B cell (primary cell): ENCODE results near the gene EFNB2. TPM values are rescaled to one million over a fixed set of nuclear protein-coding genes. Genes with fewer than 3 reads are reported as not detected.

Experiments
- ATAC-seq: fragments of 200-7000 bp; cut with Tn5 transposase; one replicate; pipeline ENCODE4 v1.10.0; 2021; ENCODE audit warnings: low read depth, mild to moderate bottlenecking, moderate number of reproducible peaks, moderate library complexity
- CTCF ChIA-PET: fragments of 350-600 bp; sonication (Branson Sonifier 250); formaldehyde crosslinking; loops from one replicate; lab custom pipeline; 2021; ENCODE audit warnings: antibody characterized with exemption, inconsistent platforms; lab: Charles Lee
- POLR2A ChIA-PET: fragments of 350-600 bp; sonication (Branson Sonifier 250); formaldehyde crosslinking; loops from one replicate; lab custom pipeline; 2021; ENCODE audit warnings: antibody characterized with exemption; lab: Charles Lee
- DNase-seq: peaks from one replicate; pipeline ENCODE4 v3.0.0; 2013
- H2AFZ ChIP-seq: 2 replicates; pipeline ENCODE4 v1.6.1; 2012; ENCODE audit warnings: mild to moderate bottlenecking, low read depth, low read length; ENCODE audit not compliant: insufficient read depth, poor library complexity, severe bottlenecking
- H3K27ac ChIP-seq, 2 donors: 1 replicate in 1 of 2; 2 replicates in 1 of 2; pipeline ENCODE4 v1.5.1; 2012 to 2013; ENCODE audit warnings: low read length in 2 of 2, mild to moderate bottlenecking in 2 of 2, moderate library complexity in 1 of 2
- H3K27me3 ChIP-seq, 4 experiments: fragments of 200-600 bp in 1 of 4; sonication (generic) in 1 of 4; replicated peaks in 1 of 4; 1 replicate in 2 of 4; 2 replicates in 2 of 4; pipeline versions ENCODE4 v1.6.1 to v1.7.0; 2013 to 2016; ENCODE audit warnings: low read length in 3 of 4, mild to moderate bottlenecking in 2 of 4, mixed read lengths in 1 of 4, moderate library complexity in 1 of 4; ENCODE audit not compliant: insufficient read depth in 4 of 4, control insufficient read depth in 3 of 4; ENCODE audit errors: control extremely low read depth in 1 of 4
- H3K36me3 ChIP-seq, 2 experiments: replicated peaks in 1 of 2; 1 replicate in 1 of 2; 2 replicates in 1 of 2; pipeline versions ENCODE4 v1.6.1 to v1.7.1; 2013; ENCODE audit warnings: low read length in 1 of 2; ENCODE audit not compliant: insufficient read depth in 2 of 2, control insufficient read depth in 1 of 2; ENCODE audit errors: control extremely low read depth in 1 of 2, extremely low read depth in 1 of 2
- H3K4me1 ChIP-seq, 2 donors: fragments of 200-600 bp in 1 of 2; sonication (generic) in 1 of 2; 1 replicate in 1 of 2; 2 replicates in 1 of 2; pipeline versions ENCODE4 v1.5.1 to v1.6.1; 2013 to 2017; ENCODE audit warnings: low read length in 2 of 2; ENCODE audit not compliant: control insufficient read depth in 2 of 2, insufficient read depth in 2 of 2
- H3K4me2 ChIP-seq: replicated peaks from 2 replicates; pipeline ENCODE3; 2012; ENCODE audit warnings: mild to moderate bottlenecking, low read depth, low read length; ENCODE audit not compliant: poor library complexity, severe bottlenecking
- H3K4me3 ChIP-seq, 5 experiments: fragments of 200-600 bp in 1 of 5; sonication (generic) in 1 of 5; 1 replicate in 3 of 5; 2 replicates in 2 of 5; pipeline versions ENCODE4 v1.5.1 to v1.7.0; 2011 to 2016; ENCODE audit warnings: low read length in 4 of 5, mild to moderate bottlenecking in 4 of 5, low read depth in 2 of 5, control low read depth in 1 of 5, moderate library complexity in 1 of 5; ENCODE audit not compliant: insufficient read depth in 1 of 5; ENCODE audit errors: control extremely low read depth in 1 of 5, extremely low read depth in 1 of 5
- H3K79me2 ChIP-seq: fragments of 200-600 bp; sonication (generic); one replicate; pipeline ENCODE4 v1.6.0; 2016; ENCODE audit warnings: low read length; ENCODE audit not compliant: control insufficient read depth, insufficient read depth
- H3K9ac ChIP-seq: fragments of 200-600 bp; sonication (generic); 2 replicates; pipeline ENCODE4 v1.6.1; 2017; ENCODE audit warnings: mild to moderate bottlenecking, low read length, moderate library complexity
- H3K9me3 ChIP-seq, 3 donors: one replicate each; pipeline versions ENCODE4 v1.6.1 to v1.7.1; 2013; ENCODE audit warnings: low read length in 2 of 3; ENCODE audit not compliant: control insufficient read depth in 2 of 3, insufficient read depth in 1 of 3; ENCODE audit errors: control extremely low read depth in 1 of 3
- H4K20me1 ChIP-seq: 2 replicates; pipeline ENCODE4 v1.6.0; 2012; ENCODE audit warnings: mild to moderate bottlenecking, low read length; ENCODE audit not compliant: insufficient read depth, control insufficient read depth, poor library complexity, severe bottlenecking
- H3K27ac Mint-ChIP-seq: one replicate; pipeline ENCODE4 v1.8.0; 2021; ENCODE audit warnings: mixed read lengths
- H3K27me3 Mint-ChIP-seq: one replicate; pipeline ENCODE4 v1.8.0; 2021; ENCODE audit warnings: mixed read lengths
- H3K4me1 Mint-ChIP-seq: one replicate; pipeline ENCODE4 v1.8.0; 2021; ENCODE audit warnings: mixed read lengths
- H3K4me3 Mint-ChIP-seq: one replicate; pipeline ENCODE4 v1.8.0; 2021; ENCODE audit warnings: mixed read lengths
- H3K9me3 Mint-ChIP-seq: one replicate; pipeline ENCODE4 v1.8.0; 2022; ENCODE audit warnings: mixed read lengths; ENCODE audit not compliant: insufficient read depth
- EZH2 ChIP-seq: IDR thresholded peaks from 2 replicates; pipeline ENCODE4 v1.6.1; 2012; ENCODE audit warnings: borderline replicate concordance, low read depth, mild to moderate bottlenecking, moderate library complexity, low read length; ENCODE audit not compliant: insufficient read depth, poor library complexity, severe bottlenecking
- WGBS: methylation state at CpG from one replicate; pipeline ENCODE4 v1.1.5; 2013; ENCODE audit warnings: missing lambda C conversion rate; ENCODE audit not compliant: insufficient coverage; 5-methylcytosine and 5-hydroxymethylcytosine counted together
- intact Hi-C: fragments of 100-400 bp; cut with micrococcal nuclease; formaldehyde crosslinking; loops from one replicate; pipeline ENCODE4 v1.10.0; 2022
- polyA plus RNA-seq: library from polyadenylated mRNA; depleted of rRNA; stranded (reverse); fragments of >200 nt; gene quantifications from 2 replicates; pipeline ENCODE4 v1.2.3, GENCODE V29; 2012
- total RNA-seq, 2 donors: library from RNA; stranded (reverse); fragments of 120-200 nt in 1 of 2; gene quantifications; 1 replicate in 1 of 2; 2 replicates in 1 of 2; pipeline versions ENCODE4 v1.2.3 to v1.2.4, GENCODE V29; 2013 to 2022
- TF ChIP-seq, protein P1 (sequence below): fragments of 200-600 bp; IDR thresholded peaks from one replicate; pipeline ENCODE4 v1.8.0; 2022; ENCODE audit warnings: antibody characterized with exemption, mild to moderate bottlenecking

The EFNB2 gene
- total and polyA plus RNA-seq, 2 donors (not counting 1 experiment from before 2014, with no cell fraction given): 0.04 to 1.2 TPM

DNA sequence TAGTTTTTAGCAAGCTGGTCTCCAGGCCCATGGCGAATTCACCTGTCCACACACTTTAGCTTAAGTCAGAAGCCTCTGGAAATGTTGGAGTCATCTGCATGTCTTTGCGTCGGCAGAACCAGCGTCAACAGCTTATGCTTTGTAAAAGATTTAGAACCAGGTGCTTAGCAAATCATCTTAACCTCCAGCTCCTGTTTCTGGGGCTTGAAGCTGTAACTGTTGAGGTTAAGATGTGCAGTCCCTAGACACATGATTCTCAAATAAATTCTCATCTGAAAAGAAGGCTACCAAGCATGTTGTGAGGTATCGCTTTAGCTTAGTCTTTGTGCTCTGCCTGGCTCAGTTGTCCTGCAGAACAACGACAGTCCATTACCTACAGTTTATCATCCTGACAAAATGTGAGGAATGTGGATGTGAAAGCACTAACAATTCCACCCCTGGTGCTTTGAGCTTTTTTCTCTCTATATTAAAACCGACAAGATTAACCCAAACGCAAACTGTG, 4.4 kb downstream of the EFNB2 start:
- Histone ChIP-seq H3K4me2 (no peak overlapping the region), H3K9ac (no peak overlapping the region)
- 96% methylated on average over 4 of the region's 8 CpGs for WGBS

More for the DNA sequence above, 4.4 kb downstream of the EFNB2 start:
- H3K4me3 Mint-ChIP-seq: no peak overlapping the region
- TF ChIP-seq, protein P1, sequence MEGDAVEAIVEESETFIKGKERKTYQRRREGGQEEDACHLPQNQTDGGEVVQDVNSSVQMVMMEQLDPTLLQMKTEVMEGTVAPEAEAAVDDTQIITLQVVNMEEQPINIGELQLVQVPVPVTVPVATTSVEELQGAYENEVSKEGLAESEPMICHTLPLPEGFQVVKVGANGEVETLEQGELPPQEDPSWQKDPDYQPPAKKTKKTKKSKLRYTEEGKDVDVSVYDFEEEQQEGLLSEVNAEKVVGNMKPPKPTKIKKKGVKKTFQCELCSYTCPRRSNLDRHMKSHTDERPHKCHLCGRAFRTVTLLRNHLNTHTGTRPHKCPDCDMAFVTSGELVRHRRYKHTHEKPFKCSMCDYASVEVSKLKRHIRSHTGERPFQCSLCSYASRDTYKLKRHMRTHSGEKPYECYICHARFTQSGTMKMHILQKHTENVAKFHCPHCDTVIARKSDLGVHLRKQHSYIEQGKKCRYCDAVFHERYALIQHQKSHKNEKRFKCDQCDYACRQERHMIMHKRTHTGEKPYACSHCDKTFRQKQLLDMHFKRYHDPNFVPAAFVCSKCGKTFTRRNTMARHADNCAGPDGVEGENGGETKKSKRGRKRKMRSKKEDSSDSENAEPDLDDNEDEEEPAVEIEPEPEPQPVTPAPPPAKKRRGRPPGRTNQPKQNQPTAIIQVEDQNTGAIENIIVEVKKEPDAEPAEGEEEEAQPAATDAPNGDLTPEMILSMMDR: no peak
- TF ChIP-seq EZH2: no peak
- intact Hi-C loops: loop anchor here (10.0 kb wide), 1 partner anchor 446 kb away; no protein-coding TSS in a partner anchor
- H3K9me3 Mint-ChIP-seq: no peaks in the 10 kb centered on the region
- no peak overlapping the region for H3K4me3 ChIP-seq
- no peaks in the 10 kb centered on the region for H4K20me1 ChIP-seq
- H3K36me3 ChIP-seq: no peaks in the 10 kb centered on the region
- peaks cover 14% of the 10 kb centered on the region for H3K4me1 Mint-ChIP-seq
- ChIA-PET CTCF (interaction anchor here (2.0 kb wide), 1 partner anchor 9 kb away, joined by 6 read pairs; no protein-coding TSS in a partner anchor), POLR2A (no interaction called here)
- no peak overlapping the region for H2AFZ ChIP-seq
- peaks cover 67% of the 10 kb centered on the region for H3K27me3 Mint-ChIP-seq
- H3K27me3 ChIP-seq: peaks cover 0 to 46% (median 36%) of the 10 kb centered on the region in 4 experiments
- H3K9me3 ChIP-seq: peaks cover 0 to 7% (median 0%) of the 10 kb centered on the region in 3 donors
- no peak overlapping the region for H3K27ac ChIP-seq
- no peaks in the 10 kb centered on the region for H3K79me2 ChIP-seq
- DNase-seq (no peak), ATAC-seq (no peak)
- H3K4me1 ChIP-seq: peaks cover 25 to 26% of the 10 kb centered on the region in 2 donors
- no peak overlapping the region for H3K27ac Mint-ChIP-seq
